Medulla oblongata (tissue), 1 donor: ENCODE measurements around the gene CSNK2A1.

Source experiments
- DNase-seq: peaks from one replicate; pipeline ENCODE4 v3.0.0-alpha.2; 2015; ENCODE audit errors: extremely low spot score

CSNK2A1 gene

GRCh38 chr20:431012-431904 lies 112.3 kb downstream of the CSNK2A1 start:
- DNase-seq: peak; percentile 89

GRCh38 chr20:430091-430999 lies 113.2 kb downstream of the CSNK2A1 start:
- DNase-seq: no peak

GRCh38 chr20:428658-429200 lies 114.9 kb downstream of the CSNK2A1 start:
- no peak for DNase-seq

GRCh38 chr20:427849-428657 lies 115.5 kb downstream of the CSNK2A1 start:
- DNase-seq: no peak

GRCh38 chr20:427401-427800 lies 116.2 kb downstream of the CSNK2A1 start:
- no peak for DNase-seq

GRCh38 chr20:426566-426965 lies 117.0 kb downstream of the CSNK2A1 start:
- DNase-seq: no peak
